ENCODE data around the gene TNNI2.

The TNNI2 gene

DNA sequence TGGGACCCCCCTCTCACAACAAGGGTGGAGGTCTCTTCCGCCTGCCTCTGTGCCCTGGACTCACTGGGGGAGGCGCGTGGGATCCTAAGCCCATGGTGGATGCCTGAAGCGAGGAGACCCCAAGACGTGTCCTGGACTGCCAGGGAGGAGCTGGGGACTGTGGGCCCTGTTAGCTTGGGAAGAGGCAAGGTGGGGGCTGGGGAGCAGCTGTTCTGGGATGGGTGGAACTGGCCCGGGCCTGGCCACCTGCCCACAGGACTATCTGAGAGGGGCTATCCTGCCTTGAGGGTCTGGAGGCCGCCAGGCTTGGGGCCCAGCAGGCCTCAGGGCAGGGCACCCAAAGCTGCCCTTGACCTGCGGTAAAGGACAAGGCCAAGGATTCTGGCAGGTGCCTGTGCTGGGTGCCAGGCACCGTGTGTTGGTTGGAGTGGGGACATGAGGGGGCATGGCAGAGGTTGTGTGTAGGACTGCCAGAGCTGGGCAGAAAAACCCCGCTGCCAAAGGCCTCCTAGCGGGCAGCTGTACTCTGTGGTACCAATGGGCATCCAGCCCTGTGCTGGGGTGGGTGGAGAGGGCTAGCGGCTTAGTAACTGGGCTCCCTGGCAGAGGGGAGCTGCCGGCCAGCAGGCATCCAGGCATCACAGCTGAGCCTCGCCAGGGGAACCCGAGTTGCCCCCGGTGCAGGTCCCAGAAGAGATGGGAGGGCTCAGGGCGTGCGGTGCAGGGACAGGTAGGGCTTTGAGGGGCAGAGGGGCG lies 14.8 kb downstream of the TNNI2 start:
- ATAC-seq (ENCODE audit: low read depth), result no peak

DNA sequence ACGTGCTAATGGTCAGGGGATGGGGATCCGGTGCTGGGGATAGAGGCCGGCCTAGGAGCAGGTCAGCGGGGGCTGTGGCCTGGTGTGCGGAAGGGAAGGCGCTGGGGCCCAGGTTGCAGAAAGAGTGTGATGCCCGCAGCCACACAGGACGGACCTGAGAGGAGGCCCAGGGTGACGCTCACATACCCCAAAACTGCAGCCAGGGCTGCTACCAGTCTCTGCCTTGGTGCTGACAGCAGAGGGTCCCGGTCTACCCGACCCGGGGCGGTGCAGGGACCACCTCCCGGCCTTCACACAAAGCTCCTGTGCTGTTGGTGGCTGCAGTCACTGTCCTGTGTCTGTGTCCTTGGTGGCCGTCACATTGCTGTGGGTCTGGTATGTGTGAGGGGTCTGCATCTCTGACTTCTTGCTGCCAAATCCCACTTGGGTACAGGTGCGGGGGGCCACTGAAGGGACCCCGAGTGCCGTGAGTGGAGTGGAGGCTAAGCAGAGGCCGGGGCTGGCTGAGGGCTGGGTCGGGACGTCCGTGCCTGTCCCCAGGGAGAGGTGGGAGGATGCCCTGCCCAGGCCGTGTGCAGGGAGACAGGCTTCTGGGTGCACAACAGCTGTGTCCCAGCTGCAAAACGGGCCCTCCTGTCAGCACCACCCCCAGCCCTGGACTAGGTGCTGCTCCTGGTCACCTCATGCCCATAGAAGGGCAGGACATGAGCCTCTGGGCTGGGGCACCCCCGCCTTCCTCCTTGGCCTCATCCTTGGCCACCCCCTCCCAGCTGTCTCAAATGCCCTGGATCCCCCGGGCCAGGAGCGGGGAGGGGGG lies 15.6 kb downstream of the TNNI2 start:
- Mint-ChIP-seq H3K9me3 (no peaks in the 10 kb centered on the region), H3K27me3 (no peaks in the 10 kb centered on the region), H3K4me1 (peaks cover 32% of the 10 kb centered on the region), H3K27ac (peak overlapping the region; percentile 93), H3K4me3 (peak overlapping the region; percentile 96), H3K36me3 (peaks cover 6% of the 10 kb centered on the region)
- DNase-seq (ENCODE audit: low spot score in 2 of 2), result no peak
- no peak for ATAC-seq (ENCODE audit: low read depth)

More for the DNA sequence above, 14.8 kb downstream of the TNNI2 start:
- Mint-ChIP-seq H3K4me3 (peak overlapping the region; percentile 96), H3K27me3 (no peaks in the 10 kb centered on the region), H3K36me3 (peaks cover 6% of the 10 kb centered on the region), H3K27ac (peak overlapping the region; percentile 93), H3K4me1 (peaks cover 33% of the 10 kb centered on the region), H3K9me3 (no peaks in the 10 kb centered on the region)
- DNase-seq (ENCODE audit: low spot score in 2 of 2), result peak in 1 of 2 donors; percentile 50

DNA sequence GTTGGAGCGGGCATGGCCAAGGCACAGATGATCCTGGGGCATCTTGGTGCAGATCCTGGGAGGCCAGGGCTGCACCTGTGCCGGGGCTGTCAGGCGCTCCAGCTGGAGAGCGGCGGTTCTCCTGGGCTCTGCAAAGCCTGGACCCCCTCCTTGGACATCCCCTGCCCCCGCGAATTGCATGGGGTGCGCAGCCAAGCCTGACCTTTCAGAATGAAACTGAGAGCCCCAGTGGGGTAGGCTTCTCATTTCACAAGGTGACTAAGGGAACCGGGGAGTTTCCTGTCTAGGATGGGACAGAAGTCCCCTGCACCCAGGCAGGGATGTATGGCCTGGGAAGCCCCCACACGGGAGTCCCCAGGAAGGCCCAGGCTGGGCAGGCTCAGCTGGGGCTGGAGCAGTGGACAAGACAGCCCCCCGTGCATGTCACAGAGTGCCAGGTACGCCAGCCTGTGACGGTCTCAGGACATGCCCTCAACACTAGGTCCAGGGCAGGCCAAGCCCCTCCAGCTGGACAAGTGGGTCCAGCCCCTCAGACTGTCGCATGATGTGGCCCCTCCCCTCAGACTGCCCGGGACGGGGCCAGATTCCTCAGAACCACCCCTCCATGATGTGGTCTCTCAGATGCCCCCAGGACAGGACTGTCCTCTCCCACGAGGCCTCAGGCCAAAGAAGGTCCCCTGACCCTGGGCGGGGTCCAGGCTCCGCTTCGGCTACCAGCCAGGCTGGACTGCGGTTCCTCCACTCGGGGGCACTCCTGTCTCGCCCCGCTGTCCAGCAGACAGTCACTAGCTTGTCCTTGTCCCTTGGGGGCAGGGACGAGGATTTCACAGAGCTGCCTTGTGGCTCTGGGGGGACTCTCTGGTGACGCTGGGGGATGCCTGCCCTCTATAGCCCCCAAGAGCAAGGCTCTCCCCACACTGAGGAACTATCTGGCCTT lies 16.4 kb downstream of the TNNI2 start:
- H3K9me3 Mint-ChIP-seq, result no peaks in the 10 kb centered on the region
- H3K4me1 Mint-ChIP-seq, result peaks cover 29% of the 10 kb centered on the region
- H3K4me3 Mint-ChIP-seq, result peak overlapping the region; percentile 96
- peaks cover 6% of the 10 kb centered on the region for H3K36me3 Mint-ChIP-seq
- DNase-seq (ENCODE audit: low spot score in 2 of 2) (no peak), ATAC-seq (ENCODE audit: low read depth) (no peak)
- H3K27me3 Mint-ChIP-seq, result no peaks in the 10 kb centered on the region
- H3K27ac Mint-ChIP-seq, result no peak overlapping the region

DNA sequence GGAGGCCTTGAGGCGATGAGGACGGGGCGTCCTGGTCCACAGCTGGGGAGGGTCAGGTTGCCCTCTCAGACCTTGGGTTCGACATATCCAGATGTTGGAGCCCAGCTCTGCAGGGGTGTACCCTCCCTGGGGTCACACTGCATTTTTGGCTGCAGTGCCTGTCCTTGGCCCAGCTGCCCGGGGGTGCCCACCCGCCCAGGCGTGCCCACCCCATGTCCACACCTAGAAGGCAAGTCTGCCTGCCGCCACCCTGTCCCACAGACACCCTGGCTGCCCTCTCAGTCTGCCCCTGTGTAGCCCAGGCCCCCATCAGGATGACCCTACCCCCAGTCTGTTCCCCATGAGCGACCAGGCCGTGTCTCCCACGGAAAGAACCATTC lies 17.1 kb downstream of the TNNI2 start:
- ATAC-seq (ENCODE audit: low read depth), result no peak

DNA sequence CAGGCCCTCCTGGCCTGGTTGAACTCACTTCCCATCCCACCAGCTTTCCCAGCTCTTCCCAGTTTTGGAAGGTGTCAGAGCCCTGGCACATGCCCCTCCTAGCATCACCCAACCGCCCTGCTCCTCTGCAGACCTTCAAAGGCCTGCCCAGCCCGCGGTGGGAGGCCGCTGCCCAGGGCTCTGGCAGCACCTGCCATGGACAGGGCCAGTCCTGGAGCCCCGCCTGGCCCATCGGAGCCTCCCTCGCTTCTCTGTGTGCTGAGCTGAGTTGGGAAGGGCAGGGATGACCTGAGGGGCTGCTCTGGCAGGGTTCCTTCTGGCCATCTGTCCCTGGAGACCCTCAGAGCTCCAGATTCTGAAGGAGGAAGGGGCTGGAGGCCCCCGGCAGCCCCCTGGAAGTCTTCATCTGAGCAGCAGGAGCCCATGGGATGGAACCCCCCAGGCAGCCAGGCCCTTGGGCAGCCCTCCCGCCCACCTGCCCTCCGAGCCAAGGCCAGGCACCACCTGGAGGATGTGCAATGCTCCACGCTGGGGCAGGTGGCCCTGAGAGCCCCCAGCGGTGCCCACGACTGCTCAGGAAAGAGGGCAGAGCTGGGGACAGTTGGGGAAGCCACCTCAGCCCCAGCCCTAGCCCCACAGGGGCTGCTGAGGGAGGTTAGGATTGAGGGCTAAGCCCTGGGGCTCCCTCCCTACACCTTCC lies 17.7 kb downstream of the TNNI2 start:
- H3K36me3 Mint-ChIP-seq, result peaks cover 6% of the 10 kb centered on the region
- peak overlapping the region; percentile 57 for H3K27ac Mint-ChIP-seq
- DNase-seq (ENCODE audit: low spot score in 2 of 2), result no peak
- no peaks in the 10 kb centered on the region for H3K9me3 Mint-ChIP-seq
- peaks cover 22% of the 10 kb centered on the region for H3K4me1 Mint-ChIP-seq
- H3K4me3 Mint-ChIP-seq, result peak overlapping the region; percentile 48
- no peak for ATAC-seq (ENCODE audit: low read depth)
- H3K27me3 Mint-ChIP-seq, result no peaks in the 10 kb centered on the region

More for the DNA sequence above, 17.1 kb downstream of the TNNI2 start:
- no peaks in the 10 kb centered on the region for H3K27me3 Mint-ChIP-seq
- peaks cover 23% of the 10 kb centered on the region for H3K4me1 Mint-ChIP-seq
- peaks cover 6% of the 10 kb centered on the region for H3K36me3 Mint-ChIP-seq
- H3K4me3 Mint-ChIP-seq, result peak overlapping the region; percentile 96
- peak overlapping the region; percentile 57 for H3K27ac Mint-ChIP-seq
- H3K9me3 Mint-ChIP-seq, result no peaks in the 10 kb centered on the region
- DNase-seq (ENCODE audit: low spot score in 2 of 2), result no peak

DNA sequence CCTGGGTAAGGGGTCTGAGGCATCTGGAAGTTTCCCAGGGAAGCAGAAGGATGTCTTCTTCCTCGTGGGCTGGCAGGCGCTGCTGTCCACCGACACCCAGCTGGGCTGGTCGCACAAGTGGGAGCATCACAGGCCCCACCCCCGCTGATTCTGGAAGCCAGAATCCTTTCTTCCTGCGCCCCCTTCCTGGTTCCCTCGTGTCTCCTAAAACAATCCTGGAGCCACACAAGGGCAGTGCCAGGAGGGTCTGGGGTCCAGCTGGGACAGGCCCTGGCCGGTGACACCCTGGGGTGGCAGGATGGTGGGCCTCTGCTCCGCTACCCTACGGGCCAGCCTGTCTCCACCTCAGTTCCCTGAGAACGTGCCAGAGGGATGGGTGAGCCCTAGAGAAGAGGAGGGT lies 18.3 kb downstream of the TNNI2 start:
- ATAC-seq (ENCODE audit: low read depth), result no peak
- Mint-ChIP-seq H3K4me1 (peaks cover 20% of the 10 kb centered on the region), H3K9me3 (no peaks in the 10 kb centered on the region), H3K27ac (no peak overlapping the region), H3K36me3 (peaks cover 6% of the 10 kb centered on the region), H3K4me3 (no peak overlapping the region), H3K27me3 (no peaks in the 10 kb centered on the region)
- DNase-seq (ENCODE audit: low spot score in 2 of 2), result no peak

DNA sequence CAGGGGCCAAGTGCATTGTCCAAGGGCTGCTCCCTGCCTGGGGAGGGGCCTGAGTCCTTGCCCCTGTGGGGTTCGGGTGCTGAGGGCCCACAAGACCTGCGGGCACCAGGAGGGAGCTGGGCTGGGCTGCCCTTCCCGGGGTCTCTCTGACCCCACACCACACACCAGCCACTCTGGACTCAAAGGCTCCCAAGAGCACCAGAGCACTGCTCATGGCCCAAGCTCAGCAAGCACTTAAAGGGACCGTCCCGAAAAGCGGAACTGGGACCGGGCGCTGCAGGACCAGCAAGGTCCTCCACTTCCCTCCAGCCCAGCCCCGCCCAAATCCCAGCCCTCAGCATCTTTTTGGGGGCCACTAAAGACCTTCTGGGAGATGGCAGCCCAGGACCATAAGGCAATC lies 19.4 kb downstream of the TNNI2 start:
- H3K27me3 Mint-ChIP-seq, result no peaks in the 10 kb centered on the region
- H3K4me3 Mint-ChIP-seq, result no peak overlapping the region
- peaks cover 22% of the 10 kb centered on the region for H3K4me1 Mint-ChIP-seq
- no peak for ATAC-seq (ENCODE audit: low read depth)
- no peak for DNase-seq (ENCODE audit: low spot score in 2 of 2)
- peaks cover 4% of the 10 kb centered on the region for H3K36me3 Mint-ChIP-seq
- H3K9me3 Mint-ChIP-seq, result no peaks in the 10 kb centered on the region
- no peak overlapping the region for H3K27ac Mint-ChIP-seq

DNA sequence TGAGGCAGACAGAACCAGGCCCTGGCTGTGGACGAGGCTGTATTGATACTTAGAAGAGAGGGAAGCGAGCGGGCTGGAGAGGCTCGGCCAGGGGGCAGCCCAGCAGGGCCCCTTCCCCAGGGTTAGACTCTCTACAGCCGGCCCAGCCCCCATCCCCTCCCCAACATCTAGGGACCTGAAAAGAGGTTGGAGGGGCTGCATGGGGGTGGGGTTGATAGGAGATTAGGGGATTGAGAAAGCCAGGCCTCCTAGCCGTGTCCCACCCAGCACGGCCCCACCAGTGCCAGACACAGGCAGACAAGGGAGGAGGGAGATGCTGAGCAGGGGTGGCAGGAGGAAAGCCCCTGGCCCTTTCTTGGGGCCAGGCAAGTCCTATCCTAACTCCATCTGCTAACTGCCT lies 19.8 kb downstream of the TNNI2 start:
- peaks cover 22% of the 10 kb centered on the region for H3K4me1 Mint-ChIP-seq
- peaks cover 2% of the 10 kb centered on the region for H3K36me3 Mint-ChIP-seq
- no peak overlapping the region for H3K4me3 Mint-ChIP-seq
- H3K27me3 Mint-ChIP-seq, result no peaks in the 10 kb centered on the region
- no peak overlapping the region for H3K27ac Mint-ChIP-seq
- DNase-seq (ENCODE audit: low spot score in 2 of 2), result no peak
- no peaks in the 10 kb centered on the region for H3K9me3 Mint-ChIP-seq
- ATAC-seq (ENCODE audit: low read depth), result no peak

DNA sequence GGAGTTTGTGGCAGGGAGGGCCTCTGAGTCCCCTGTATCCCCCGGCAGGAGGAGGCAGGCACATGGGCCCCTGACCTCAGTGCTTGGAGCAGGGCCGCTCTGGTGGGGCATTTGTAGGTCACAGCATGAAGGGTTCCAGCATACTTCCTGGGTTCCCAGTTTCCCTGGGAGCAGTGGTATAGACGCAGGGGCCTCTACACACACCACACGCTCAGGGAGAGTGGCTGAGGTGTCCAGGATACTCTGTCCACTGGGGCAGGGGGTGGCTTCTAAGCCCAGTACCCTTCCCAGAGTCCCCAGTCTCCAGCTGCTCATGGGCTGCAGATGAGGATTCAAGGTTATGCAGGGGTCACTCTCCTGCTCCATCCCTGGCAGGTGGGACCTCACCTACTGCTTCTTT lies 20.2 kb downstream of the TNNI2 start:
- H3K4me3 Mint-ChIP-seq, result no peak overlapping the region
- peaks cover under 1% of the 10 kb centered on the region for H3K36me3 Mint-ChIP-seq
- H3K27me3 Mint-ChIP-seq, result no peaks in the 10 kb centered on the region
- peaks cover 21% of the 10 kb centered on the region for H3K4me1 Mint-ChIP-seq
- ATAC-seq (ENCODE audit: low read depth) (no peak), DNase-seq (ENCODE audit: low spot score in 2 of 2) (no peak)
- no peak overlapping the region for H3K27ac Mint-ChIP-seq
- no peaks in the 10 kb centered on the region for H3K9me3 Mint-ChIP-seq

DNA sequence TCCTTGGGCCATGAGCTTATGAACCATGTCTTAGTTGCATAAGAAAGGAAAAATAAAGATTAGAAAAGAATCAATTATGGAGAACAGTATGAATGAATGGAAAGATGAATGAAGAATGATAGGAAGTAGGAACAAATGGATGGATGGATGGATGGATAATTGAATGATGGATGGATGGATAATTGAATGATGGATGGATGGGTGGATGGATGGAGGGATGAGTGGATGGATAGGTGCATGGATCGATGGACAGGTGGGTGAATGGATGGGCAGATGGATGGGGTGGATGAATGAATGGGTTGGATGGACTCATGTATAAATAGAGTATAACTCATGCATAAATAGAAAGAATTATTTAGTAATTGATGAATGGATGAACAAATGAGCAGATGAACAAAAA lies 21.3 kb downstream of the TNNI2 start:
- Mint-ChIP-seq H3K27ac (no peak overlapping the region), H3K4me3 (no peak overlapping the region), H3K27me3 (no peaks in the 10 kb centered on the region), H3K9me3 (no peaks in the 10 kb centered on the region), H3K36me3 (peaks cover 2% of the 10 kb centered on the region), H3K4me1 (peaks cover 28% of the 10 kb centered on the region)
- DNase-seq (ENCODE audit: low spot score in 2 of 2), result no peak
- ATAC-seq (ENCODE audit: low read depth), result no peak

DNA sequence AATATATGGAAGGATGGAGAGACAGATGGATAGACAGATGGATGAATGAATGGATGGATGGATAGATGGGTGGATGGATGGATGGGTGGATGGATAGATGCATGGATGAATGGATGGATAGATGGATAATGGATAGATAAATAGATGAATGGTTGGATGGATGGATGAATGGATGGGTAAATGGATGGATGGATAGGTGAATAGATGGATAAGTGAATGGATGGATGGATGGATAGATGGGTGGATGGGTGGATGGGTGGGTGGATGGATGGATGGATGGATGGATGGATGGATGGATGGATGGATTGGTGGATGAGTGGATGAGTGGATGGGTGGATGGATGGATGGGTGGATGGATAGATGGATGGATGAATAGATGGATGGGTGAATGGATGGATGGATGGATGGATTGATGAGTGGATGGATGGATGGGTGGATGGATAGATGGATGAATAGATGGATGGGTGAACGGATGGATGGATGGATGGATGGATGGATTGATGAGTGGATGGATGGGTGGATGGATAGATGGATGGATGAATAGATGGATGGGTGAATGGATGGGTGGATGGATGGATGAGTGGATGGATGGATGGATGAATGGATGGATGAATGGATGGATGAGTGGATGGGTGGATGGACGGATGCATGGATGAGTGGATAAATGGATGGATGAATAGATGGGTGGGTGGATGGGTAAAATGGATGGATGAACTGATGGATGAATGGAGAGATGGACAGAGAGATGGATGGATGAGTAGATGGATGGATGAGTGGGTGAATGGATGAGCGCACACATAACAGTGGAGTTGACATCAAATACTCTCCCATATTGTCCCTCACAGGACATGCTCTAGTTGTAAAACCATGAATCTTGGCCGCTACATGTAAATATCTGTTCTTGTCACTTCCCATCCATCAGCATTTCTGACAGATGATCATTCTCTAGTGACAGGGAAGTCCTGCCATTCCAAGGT lies 22.9 kb downstream of the TNNI2 start:
- no peak overlapping the region for H3K27ac Mint-ChIP-seq
- H3K4me1 Mint-ChIP-seq, result peaks cover 30% of the 10 kb centered on the region
- no peaks in the 10 kb centered on the region for H3K27me3 Mint-ChIP-seq
- no peak for ATAC-seq (ENCODE audit: low read depth)
- no peaks in the 10 kb centered on the region for H3K9me3 Mint-ChIP-seq
- no peak overlapping the region for H3K4me3 Mint-ChIP-seq
- no peak for DNase-seq (ENCODE audit: low spot score in 2 of 2)
- peaks cover 5% of the 10 kb centered on the region for H3K36me3 Mint-ChIP-seq

DNA sequence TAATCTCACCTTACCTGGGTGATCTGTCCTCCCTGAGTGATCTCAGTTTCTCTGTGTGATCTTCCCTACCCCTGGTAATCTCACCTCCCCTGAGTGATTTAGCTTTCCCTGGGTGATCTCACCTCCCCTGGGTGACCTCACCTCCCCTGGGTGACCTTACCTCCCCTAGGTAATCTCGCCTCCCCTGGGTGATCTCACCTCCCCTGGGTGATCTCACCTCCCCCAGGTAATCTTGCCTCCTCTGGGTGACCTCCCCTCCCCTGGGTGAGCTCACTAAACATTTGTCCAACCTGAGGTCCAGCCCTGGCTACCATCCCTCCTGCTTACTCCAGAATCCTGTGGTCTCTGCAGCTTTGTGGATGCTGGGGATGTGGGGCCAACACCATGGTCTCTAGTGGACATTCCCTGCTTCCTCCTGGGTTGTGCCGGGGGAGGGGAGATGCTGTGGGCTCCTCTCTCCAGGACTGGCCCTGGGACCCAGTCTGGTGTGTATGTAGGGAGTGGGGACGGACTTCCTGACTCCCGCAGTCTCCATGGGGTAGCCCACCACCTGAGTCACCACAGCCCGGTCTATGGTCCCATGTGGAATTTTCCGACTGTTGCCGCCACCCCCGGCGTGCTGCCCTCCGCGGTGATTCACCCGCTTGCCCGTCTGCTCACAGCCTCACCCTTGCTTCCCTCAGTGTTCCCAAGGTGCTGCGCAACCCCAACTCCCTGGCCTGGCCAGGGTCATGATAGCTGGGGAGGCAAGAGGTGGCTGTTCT lies 24.0 kb downstream of the TNNI2 start:
- H3K9me3 Mint-ChIP-seq, result no peaks in the 10 kb centered on the region
- no peak overlapping the region for H3K4me3 Mint-ChIP-seq
- ATAC-seq (ENCODE audit: low read depth) (no peak), DNase-seq (ENCODE audit: low spot score in 2 of 2) (no peak)
- peak overlapping the region; percentile 15 for H3K27ac Mint-ChIP-seq
- H3K36me3 Mint-ChIP-seq, result peaks cover 5% of the 10 kb centered on the region
- peaks cover 34% of the 10 kb centered on the region for H3K4me1 Mint-ChIP-seq
- H3K27me3 Mint-ChIP-seq, result no peaks in the 10 kb centered on the region
